Bronchial epithelial cell (primary cell): ENCODE data around the gene CD276. TPM values are rescaled to one million over a fixed set of nuclear protein-coding genes. Genes with fewer than 3 reads are reported as not detected.
"Not testable (repeated sequence)": the region's sequence is repeated elsewhere in the genome, so short reads cannot be mapped to it uniquely, and the experiment has no call there.

Experiments
- DNase-seq: peaks from one replicate; pipeline ENCODE4 v3.0.0-alpha.2; 2010; ENCODE audit warnings: low read depth
- FAIRE-seq: peaks from 2 replicates; lab custom pipeline; 2011; peaks lifted over from hg19 to GRCh38; lab: Jason Lieb, UNC
- H3K27me3 ChIP-seq: 2 replicates; pipeline ENCODE4 v1.5.1; 2011; ENCODE audit warnings: low read length; ENCODE audit not compliant: control insufficient read depth, insufficient read depth
- H3K36me3 ChIP-seq: 2 replicates; pipeline ENCODE4 v1.5.1; 2011; ENCODE audit warnings: low read length; ENCODE audit not compliant: control insufficient read depth, insufficient read depth
- H3K4me3 ChIP-seq: 2 replicates; pipeline ENCODE4 v1.5.1; 2011; ENCODE audit warnings: mild to moderate bottlenecking, low read depth, low read length, control low read depth
- CTCF ChIP-seq: IDR thresholded peaks from 2 replicates; pipeline ENCODE4 v1.5.1; 2011; ENCODE audit warnings: mild to moderate bottlenecking, moderate library complexity, low read length, control low read depth, inconsistent platforms; ENCODE audit not compliant: insufficient read depth, severe bottlenecking
- total RNA-seq: library from RNA; depleted of rRNA; stranded (reverse); fragments of >200 nt; gene quantifications from 2 replicates; pipeline ENCODE4 v1.2.1, GENCODE V29; 2014

Gene CD276
- total RNA-seq, 1 donor from 2014 or later, result 21.9 TPM

- TF ChIP-seq CTCF, result no peak
- DNase-seq, result no peak
- FAIRE-seq, result no peak
- Histone ChIP-seq H3K4me3 (no peak overlapping the region), H3K36me3 (peaks cover 3% of the 10 kb centered on the region), H3K27me3 (peaks cover 2% of the 10 kb centered on the region)
These were observed 33.6 kb downstream of the CD276 start for GRCh38 chr15:73717802-73718201.

- no peak for FAIRE-seq
- no peak overlapping the region for H3K4me3 ChIP-seq
- no peak for TF ChIP-seq CTCF
These were observed 34.5 kb downstream of the CD276 start for GRCh38 chr15:73718694-73719093.

GRCh38 chr15:73722425-73722824, 38.2 kb downstream of the CD276 start:
- peaks cover 2% of the 10 kb centered on the region for H3K27me3 ChIP-seq
- no peak overlapping the region for H3K4me3 ChIP-seq
- no peaks in the 10 kb centered on the region for H3K36me3 ChIP-seq
- DNase-seq (no peak), FAIRE-seq (no peak)
- no peak for TF ChIP-seq CTCF

More at GRCh38 chr15:73718694-73719093, 34.5 kb downstream of the CD276 start:
- no peak for DNase-seq
- H3K36me3 ChIP-seq, result no peaks in the 10 kb centered on the region
- H3K27me3 ChIP-seq, result peaks cover 2% of the 10 kb centered on the region

- H3K36me3 ChIP-seq, result no peaks in the 10 kb centered on the region
- no peak for TF ChIP-seq CTCF
- DNase-seq (no peak), FAIRE-seq (no peak)
- no peak overlapping the region for H3K4me3 ChIP-seq
- H3K27me3 ChIP-seq, result peaks cover 2% of the 10 kb centered on the region
These were observed 39.0 kb downstream of the CD276 start for GRCh38 chr15:73723191-73723590.

GRCh38 chr15:73724212-73724611, 40.0 kb downstream of the CD276 start:
- H3K27me3 ChIP-seq, result no peaks in the 10 kb centered on the region
- FAIRE-seq (peak; percentile 94), DNase-seq (no peak)
- TF ChIP-seq CTCF, result no peak
- no peaks in the 10 kb centered on the region for H3K36me3 ChIP-seq
- H3K4me3 ChIP-seq, result no peak overlapping the region

- no peaks in the 10 kb centered on the region for H3K27me3 ChIP-seq
- H3K36me3 ChIP-seq, result no peaks in the 10 kb centered on the region
- no peak for TF ChIP-seq CTCF
- H3K4me3 ChIP-seq, result no peak overlapping the region
- FAIRE-seq (peak; percentile 89), DNase-seq (peak; percentile 68)
These were observed 43.3 kb downstream of the CD276 start for GRCh38 chr15:73727330-73727976.

GRCh38 chr15:73732051-73732450, 47.9 kb downstream of the CD276 start:
- not testable (repeated sequence) for H3K4me3 ChIP-seq, FAIRE-seq

More at GRCh38 chr15:73732051-73732450, 47.9 kb downstream of the CD276 start:
- not testable (repeated sequence) for DNase-seq, H3K27me3 ChIP-seq, H3K36me3 ChIP-seq
